ENCODE results near the gene FLT1.

Gene FLT1

DNA sequence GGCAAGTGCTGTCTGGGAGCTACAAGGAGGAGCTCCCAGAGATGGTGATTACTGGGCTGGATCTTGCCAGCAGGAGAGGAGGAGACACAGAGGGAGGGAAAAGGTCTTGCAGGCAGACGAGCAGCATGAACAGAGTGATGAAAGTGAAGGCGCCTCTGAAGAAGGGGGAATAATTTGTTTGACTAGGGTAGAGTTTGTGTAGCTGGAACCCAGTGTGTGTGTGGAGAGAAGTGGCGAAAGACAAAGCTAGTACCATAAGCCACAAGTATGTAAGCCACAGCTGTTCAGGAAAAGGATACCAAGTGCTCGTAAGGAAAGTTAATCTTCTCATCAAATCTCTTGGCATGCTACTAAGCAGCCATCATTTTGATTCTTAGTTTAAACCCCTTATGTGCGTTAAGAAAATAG, 5.4 kb downstream of the FLT1 start:
- no peak for DNase-seq (ENCODE audit: low read depth, low spot score)

DNA sequence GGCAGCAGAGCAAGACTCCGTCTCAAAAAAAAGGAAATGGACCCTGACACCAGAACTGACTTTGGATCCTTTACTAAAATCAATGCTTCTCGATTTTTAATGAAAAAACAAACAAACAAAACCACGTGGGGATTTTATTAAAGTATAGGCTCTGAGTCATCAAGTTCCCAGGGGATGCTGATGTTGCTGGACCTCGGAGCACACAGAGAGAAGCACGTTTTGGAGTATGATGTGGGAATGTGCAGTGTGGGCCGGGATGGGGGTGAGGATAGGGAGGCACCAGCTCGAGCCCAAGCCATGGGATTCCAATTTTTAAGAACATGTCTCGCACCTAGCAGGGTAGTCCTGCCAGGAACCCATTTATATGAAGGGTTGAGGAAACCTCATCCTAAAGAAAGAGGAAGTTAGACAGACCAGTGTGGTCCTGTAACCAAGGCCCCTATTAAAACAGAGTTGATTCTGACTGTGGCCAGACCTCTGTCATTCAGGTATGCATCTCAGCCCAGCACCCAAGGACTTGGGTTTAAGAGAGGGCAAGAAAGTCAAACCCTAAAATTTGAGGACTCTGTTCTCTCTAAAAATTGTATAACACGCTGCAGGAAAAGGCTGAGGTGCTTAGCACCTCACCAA, 6.4 kb downstream of the FLT1 start:
- DNase-seq (ENCODE audit: low read depth, low spot score): no peak

DNA sequence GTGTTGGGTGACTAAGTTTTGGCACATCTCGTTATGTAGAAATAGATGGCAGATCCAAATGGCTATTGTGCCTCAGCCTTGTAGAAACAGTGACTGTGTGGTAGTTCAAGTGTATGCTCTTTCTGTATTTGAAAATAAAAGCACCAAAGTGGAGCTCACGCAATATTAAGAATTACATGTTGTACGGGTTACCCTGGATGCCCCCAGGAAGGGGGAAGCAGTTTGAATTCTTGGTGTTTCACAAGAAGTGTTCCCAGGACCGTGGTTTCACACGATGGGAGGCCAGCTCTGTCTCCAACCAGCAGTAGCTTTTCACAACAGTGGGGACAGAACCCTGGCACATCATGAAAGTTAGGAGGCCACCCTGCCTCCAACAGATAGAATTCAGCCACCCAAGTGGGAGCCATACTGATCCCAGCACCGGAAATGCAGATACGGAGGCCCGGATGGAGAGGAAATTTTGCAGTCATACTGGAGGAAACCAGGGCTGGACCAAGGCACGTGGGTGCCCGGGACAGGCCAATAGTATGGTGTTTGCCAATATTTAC, 8.9 kb downstream of the FLT1 start:
- DNase-seq (ENCODE audit: low read depth, low spot score): no peak

DNA sequence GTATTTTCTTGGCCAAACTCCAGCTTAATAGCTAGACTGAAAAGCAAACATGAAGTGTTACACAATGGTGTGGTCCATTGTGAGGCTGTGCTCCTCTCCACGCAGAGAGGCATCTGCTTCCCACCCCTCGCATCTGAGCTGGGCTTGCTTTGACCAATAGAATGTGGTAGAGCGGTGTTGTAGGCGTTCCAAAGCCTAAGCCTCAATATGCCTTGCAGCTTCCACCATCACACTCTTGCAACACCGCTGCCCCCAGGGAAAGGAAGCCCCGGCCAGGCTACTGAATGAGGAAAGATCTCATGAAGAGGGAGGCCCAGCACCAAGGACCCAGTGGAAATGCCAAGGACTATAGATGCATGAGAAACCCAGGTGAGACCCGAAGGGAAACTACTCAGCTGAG, 9.4 kb downstream of the FLT1 start:
- no peak for DNase-seq (ENCODE audit: low read depth, low spot score)

DNA sequence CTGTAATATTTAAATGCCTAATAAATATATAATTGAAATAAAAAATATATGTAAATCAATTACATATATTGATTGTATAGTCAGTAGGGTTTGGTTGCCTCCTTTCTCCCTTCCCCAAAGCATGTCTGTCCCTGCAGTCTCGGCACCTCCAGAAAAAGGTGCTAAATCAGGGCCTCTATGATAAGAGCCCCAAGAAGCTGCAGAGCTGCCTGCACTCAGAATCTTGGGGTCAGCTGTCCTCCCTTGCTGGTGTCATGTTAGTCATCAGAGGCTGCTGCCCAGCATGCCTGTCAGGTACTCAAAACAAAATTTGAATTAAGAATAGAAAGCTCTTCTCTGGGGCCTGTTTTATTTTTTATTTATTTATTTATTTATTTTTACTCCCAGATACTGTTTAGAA, 9.8 kb downstream of the FLT1 start:
- DNase-seq (ENCODE audit: low read depth, low spot score): no peak

DNA sequence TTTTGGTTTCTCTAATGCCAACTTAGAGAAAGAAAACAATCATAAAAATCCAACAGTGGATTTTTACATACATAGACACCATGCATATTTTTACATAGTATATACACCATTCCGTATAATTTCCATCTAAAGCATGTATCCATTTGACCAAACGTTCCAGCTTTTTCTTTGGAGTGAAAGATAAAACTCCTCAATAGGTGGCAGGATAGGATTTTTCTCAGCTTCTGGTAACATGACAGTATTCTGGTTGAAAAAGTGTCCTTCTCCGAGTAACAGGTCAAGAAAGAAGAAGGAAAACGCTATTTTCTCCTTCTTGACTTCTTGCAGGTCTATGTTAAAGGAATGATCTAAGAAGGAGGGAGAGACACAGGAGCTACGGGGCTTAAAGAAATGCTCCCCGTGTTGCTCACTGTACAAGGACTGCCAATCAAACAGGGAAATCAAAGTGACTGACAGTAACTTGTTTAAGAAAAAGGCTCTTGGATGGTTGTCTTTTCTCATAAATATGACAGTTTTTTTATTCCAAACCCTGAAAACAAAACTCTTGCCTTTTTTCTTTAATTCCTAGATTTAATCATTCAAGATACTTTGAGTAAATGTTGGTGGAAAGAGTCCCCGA, 11.5 kb downstream of the FLT1 start:
- no peak for DNase-seq (ENCODE audit: low read depth, low spot score)

DNA sequence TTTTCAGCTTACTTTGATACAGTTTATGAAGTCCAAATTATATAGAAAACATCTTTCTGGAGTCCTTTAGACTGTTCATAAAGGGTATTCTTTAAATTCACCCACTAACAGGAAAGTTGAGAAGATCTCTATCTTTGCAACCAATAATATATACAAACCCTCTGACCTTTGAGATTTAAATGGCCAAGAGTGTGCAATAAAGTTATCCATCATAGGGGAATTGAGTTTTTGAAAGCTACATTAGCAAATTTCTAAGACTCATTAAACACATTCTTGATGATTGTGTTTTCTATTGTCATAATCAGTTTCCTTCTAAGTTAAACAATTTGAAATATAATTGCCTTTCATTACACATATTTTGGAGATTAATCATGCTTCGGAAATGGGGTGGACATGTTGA, 15.9 kb downstream of the FLT1 start:
- no peak for DNase-seq (ENCODE audit: low read depth, low spot score)

DNA sequence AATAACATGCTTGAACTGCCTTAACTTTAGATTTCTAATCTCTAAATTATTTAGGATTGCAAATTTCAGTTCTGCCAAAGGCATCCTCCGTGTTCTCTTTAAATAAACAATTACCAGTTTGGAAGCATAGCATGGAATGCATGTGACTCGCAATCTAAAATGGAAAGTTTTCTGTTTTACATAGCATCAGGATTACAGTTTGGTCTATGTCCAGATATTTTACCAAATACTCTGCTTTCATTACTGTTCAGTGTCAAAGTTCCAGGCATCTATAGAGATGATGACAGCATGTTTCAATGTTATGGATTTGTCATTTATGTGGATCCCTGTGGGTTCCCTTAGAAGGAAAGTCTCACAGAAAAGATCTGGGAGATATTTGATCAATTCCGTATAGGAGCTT, 16.8 kb downstream of the FLT1 start:
- no peak for DNase-seq (ENCODE audit: low read depth, low spot score)

DNA sequence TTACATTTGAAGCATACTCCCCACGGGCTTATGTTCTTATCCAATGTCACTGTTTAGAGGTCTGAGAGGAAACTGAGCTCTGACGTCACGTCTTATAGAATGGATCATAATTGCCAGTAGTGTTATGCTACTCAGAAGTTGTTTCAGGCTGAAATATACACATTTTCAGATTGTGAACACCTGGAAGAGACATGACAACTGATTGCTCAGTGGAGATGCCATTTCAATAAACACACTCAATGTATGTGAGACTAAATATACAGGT, 17.3 kb downstream of the FLT1 start:
- DNase-seq (ENCODE audit: low read depth, low spot score): no peak

DNA sequence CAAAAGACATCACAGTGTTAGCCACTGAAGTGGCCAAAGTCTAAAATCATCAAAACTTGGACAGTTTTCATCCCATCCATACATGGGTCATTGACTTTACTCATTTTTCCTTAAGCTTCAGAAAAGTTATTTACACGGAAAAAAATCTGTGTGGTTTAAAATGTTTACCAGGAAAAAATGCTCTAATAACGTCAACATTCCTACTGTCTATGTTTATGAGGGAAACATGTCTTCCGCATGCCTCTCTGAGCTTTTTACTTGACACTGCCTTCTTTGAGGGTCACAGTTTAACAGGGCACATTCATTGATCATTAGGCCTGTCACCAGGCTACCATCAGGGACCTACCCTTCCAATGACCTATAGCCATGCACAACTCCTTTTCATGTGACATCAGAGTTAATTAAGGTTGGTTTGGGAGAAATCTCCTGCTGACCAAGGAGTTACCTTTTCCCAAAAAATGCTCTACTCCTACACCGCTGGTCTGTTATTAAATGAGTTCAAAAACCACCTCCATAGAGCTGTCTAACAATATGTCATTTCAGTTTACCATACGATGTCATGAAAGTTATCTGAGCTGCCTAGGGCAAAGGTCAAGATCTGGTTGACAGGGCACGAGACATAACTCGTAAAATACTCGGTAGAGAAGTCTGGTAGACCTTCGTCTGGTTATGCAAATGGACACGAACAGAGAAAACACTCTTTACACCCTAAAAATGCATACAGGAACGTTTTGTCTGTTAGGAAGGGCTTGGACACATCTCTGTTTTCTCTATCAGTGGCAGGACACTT, 17.8 kb downstream of the FLT1 start:
- no peak for DNase-seq (ENCODE audit: low read depth, low spot score)

DNA sequence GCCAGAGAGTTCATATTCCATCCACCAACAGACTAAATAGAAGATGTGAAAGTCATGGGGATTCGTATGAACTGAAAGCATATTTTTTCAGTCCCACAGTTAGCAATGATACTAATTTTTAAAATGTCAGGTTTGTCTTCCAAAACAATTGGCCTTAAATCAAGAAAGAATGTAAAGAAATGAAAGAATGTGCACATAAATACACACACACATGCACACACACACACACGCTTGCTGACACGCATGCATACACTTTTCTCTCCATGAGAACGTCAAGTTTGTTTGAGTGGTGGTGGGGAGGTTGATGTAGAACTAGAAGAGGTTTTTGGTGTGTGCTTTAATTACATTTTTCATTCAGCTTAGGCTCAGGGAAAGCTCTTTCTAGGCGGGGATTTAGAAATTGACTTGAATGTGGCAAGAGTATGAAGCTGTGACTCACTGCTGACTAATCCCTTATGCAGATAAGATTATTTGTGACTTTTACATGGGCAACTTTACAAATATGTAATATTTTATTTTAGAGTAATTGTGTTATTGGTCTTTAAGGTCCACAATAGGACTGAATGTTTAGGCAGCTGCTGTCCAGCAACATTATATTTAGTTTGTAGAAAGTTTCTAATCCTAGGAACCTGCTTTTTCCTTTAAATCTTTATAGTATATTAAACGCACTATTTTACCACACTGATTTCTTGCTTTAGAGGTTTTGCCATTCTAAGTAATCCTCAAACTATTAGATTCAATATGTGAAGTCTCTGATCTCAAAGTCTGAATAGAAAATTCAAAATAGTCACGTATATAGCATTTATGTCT, 18.8 kb downstream of the FLT1 start:
- no peak for DNase-seq (ENCODE audit: low read depth, low spot score)

DNA sequence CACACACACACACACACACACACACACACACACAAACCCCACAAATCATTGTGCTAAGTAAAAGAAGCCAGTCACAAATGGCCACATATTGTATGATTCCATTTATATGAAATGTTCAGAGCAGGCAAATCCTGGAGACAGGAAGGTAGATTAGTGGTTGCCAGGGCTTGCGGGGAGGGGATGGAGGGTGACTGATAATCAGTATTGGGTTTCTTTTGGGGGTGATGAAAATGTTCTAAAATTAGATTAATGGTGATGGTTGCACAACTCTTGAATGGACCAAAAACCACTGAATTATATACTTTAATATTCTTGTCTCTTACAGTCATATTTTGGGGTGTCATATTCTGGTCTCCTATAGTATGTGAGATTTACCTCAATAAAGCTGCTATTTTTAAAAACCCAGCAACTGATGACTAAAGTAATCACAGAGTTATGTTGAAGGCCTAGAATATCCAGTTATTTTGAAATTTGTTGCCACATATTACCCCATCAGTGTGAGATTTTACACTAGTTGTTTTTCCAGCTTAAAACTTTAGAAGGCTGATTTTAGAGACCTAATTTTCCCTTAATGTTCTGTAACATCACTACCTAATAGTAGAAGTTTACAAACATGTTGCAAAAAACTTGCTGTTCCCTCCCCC, 20.3 kb downstream of the FLT1 start:
- DNase-seq (ENCODE audit: low read depth, low spot score): no peak

DNA sequence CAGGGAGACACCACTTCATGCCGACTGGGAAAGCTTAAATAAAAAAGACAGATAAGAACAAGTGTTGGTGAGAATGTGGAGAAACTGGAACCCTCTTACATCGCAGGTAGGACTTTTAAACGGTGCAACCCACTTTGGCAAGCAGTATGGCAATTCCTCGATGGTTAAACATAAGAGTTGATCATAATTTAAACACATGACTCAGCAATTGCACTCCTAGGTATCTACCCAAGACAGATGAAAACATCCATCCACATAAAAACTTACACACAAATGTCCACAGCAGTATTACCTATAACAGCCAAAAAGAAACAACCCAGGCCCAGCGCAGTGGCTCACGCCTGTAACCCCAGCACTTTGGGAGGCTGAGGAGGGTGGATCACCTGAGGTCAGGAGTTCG, 21.9 kb downstream of the FLT1 start:
- no peak for DNase-seq (ENCODE audit: low read depth, low spot score)

DNA sequence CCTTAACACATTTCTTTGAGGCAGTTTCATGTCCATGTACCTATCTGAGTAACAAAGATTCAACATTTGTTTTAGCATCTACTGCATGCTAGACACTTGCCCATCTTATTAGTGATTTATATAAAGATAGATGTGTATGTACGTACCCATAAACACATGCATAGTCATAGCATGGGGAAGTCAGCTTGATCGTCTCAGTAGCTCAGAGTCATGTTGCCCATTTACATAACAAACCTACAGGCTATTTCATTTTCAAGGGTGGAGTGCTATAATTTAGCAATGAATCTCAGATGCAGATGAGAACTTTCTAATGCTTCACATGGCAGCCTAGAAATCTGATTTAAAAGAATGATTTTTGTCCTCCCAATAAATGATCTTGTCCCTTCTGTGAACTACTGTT, 23.5 kb downstream of the FLT1 start:
- DNase-seq (ENCODE audit: low read depth, low spot score): no peak

DNA sequence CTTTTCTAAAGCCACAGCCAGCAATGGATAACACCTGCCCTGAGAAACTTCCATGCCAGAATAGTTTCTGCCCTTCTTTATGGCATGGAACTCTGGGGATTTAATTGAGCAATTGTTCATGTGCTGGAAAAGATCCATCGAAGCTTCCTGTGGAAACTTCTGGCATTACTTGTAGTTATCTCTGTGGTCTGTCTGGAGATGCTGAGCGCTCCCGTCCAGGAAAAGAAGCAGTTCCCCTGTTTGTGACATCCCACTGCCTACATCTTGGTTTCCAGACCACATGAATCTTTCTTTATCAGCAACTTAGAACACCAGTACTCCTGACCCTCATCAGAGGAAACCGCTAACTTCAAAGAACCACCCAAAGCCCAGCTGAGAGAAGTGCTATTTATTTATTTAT, 24.6 kb downstream of the FLT1 start:
- no peak for DNase-seq (ENCODE audit: low read depth, low spot score)

DNA sequence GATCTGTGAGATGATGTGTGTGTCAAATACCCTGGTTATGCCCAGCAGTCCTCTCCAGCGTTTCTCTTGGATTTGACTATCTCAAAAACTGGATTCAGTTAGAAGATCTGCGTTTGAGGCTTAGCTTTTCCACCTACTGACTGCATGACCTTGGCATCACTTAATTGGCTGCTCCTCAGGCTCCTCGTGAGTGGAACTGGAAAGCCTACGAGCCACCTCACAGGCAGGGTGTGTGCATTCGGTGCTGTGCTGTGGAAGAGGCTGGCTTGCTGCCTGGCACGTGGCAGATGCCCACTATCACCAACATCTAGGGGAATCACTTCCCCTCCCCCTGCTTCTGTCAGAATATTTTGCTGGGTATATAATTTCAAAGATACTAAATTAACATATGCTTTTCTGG, 25.6 kb downstream of the FLT1 start:
- DNase-seq (ENCODE audit: low read depth, low spot score): no peak

DNA sequence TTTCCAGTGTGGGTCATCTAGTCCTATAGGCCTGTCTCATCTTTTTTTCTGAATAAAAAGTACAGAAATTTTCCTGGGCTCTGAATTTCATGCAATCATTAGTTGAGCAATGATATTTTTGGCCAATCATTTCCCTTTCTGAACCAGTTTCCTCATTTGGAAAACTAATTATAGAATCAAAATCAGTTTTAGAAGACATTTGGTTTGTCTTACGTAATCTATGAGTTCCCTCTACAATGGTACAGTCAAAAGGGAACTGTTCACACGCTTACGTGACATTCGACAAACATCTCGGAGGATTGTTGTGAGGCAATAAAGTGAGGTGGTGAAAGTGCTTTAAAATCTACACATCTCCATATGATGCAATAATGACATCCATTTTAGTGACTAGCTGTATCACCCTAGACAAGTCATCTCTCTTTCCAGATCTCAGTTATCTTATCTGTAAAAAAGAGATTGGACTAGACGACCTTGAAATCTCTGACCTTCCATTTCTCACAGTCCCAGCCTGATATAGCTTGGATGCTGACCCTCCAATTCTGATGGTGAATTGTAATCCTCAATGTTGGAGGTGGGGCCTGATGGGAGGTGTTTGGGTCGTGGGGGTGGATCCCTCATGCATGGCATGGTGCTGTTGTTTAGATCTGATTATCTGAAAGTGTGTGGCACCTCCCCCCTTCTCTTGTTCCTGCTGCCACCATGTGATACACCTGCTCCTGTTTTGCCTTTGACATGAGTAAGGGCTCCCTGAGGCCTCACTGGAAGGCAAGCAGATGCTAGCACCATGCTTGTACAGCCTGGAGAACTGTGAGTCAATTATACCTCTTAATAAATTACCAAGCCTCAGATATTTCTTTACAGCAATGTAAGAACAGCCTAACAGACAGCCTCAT, 26.7 kb downstream of the FLT1 start:
- DNase-seq (ENCODE audit: low read depth, low spot score): no peak

DNA sequence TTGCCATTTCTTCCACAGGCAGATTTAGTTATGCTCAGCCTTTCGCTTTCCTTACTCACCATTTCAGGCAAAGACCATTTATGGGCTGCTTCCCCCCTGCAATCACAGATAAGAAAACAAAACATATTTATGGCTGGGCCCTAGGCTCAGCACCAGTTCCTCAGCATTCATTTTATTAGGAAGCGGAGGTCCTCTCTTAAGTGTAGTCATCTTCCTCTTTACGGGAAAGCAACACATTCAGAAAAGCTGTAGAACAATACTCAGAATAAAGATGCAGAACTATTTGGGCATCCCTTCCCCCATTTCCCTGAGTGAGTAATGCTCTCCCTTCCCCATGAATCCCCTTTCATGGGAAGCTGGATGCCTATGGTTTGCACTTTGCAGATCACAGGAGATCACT, 27.9 kb downstream of the FLT1 start:
- DNase-seq (ENCODE audit: low read depth, low spot score): no peak

DNA sequence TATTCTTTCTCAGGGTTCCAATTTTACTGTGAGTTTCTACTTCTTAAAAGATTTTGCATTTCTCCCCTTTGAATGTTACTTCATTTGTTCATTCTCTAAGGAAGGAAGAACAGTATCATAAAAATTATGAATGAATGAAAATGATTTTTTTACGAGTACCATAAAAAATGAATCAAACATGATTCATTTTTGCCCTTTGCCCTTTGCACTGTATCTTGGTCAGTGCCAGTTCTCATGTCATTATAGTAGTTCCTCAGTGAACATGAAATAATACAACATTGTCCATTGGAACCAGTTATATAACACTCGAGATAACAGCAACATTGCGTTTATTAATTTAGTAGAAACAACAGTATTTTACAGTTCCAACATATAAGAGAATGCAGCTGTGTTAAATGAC, 28.8 kb downstream of the FLT1 start:
- DNase-seq (ENCODE audit: low read depth, low spot score): no peak

DNA sequence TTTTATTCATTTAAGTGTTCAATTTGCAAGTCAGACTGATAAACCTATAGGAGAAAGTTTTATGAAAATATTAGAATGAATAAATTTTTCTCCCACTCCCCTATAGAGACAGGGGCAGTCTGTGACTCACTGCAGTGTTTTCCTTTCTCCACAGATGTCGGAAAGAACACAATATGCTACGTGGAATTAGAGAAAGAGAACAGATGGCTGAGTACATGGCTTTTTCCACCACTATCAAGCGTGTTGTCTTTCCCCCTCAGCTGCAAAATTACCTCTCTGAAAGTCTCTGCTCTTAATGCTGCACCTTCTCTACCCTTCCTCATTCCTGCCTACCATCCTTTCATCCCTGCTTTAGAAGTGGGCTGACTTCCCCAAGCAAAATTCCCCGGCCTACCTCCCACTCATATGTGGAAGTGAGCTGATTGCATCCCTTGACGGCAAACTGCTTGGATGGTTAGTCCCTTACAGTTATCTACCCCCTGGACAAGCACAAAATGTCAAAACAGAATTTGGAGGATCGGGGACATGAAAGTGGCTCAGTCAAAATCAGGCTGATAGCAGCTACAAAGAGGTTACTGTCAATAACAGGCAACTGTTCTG, 30.0 kb downstream of the FLT1 start:
- no peak for DNase-seq (ENCODE audit: low read depth, low spot score)

Data from iPS DF 19.7 (cell line).